Measurements from ENCODE around the gene PROS1.
"Not testable (repeated sequence)": the region's sequence is repeated elsewhere in the genome, so short reads cannot be mapped to it uniquely, and the experiment has no call there.

Gene PROS1

DNA sequence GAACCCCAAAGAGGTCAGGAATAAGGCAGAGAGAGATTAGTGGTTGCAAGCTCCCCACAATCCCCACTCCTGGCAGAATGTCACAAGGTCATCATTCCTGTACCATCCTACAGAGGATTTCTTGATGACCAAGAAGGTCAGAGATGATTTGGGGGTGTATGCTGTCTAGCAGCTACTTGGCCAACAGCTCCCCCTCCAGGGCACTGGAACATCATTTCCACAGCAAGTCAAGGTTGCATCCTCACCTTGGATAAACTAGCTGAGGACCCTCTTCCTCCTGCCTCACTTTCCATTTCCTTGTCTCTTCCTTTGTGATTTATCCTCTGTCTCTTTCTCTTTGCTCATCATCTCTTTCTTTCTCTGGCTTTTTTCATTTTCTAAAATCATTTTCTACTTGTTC, 106.3 kb downstream of the PROS1 start:
- Histone ChIP-seq H3K4me2 (ENCODE audit: low read length) (no peak overlapping the region), H3K9ac (ENCODE audit: low read length) (no peak overlapping the region), H3K4me3 (ENCODE audit: low read depth, low read length, poor library complexity, severe bottlenecking) (no peak overlapping the region), H3K27ac (ENCODE audit: low read depth, low read length, poor library complexity, severe bottlenecking) (no peak overlapping the region), H3K36me3 (ENCODE audit: insufficient read depth, low read length) (no peaks in the 10 kb centered on the region), H3K9me2 (ENCODE audit: low read depth, low read length) (no peaks in the 10 kb centered on the region), H3K79me2 (ENCODE audit: insufficient read depth, low read length) (no peaks in the 10 kb centered on the region), H3K9me3 (ENCODE audit: low read length) (no peaks in the 10 kb centered on the region), H4K20me1 (ENCODE audit: insufficient read depth, low read length) (no peaks in the 10 kb centered on the region), H2AFZ (ENCODE audit: low read length) (no peak overlapping the region), H3K27me3 (ENCODE audit: insufficient read depth, low read length) (no peaks in the 10 kb centered on the region), H3F3A (ENCODE audit: insufficient read depth, low read length) (no peaks in the 10 kb centered on the region), H3K4me1 (ENCODE audit: insufficient read depth, low read length, severe bottlenecking) (no peaks in the 10 kb centered on the region)
- TF ChIP-seq EZH2 (IDR thresholded peaks at IDR 0.05; ENCODE audit: borderline replicate concordance, low read length), result no peak
- TF ChIP-seq, protein P1, sequence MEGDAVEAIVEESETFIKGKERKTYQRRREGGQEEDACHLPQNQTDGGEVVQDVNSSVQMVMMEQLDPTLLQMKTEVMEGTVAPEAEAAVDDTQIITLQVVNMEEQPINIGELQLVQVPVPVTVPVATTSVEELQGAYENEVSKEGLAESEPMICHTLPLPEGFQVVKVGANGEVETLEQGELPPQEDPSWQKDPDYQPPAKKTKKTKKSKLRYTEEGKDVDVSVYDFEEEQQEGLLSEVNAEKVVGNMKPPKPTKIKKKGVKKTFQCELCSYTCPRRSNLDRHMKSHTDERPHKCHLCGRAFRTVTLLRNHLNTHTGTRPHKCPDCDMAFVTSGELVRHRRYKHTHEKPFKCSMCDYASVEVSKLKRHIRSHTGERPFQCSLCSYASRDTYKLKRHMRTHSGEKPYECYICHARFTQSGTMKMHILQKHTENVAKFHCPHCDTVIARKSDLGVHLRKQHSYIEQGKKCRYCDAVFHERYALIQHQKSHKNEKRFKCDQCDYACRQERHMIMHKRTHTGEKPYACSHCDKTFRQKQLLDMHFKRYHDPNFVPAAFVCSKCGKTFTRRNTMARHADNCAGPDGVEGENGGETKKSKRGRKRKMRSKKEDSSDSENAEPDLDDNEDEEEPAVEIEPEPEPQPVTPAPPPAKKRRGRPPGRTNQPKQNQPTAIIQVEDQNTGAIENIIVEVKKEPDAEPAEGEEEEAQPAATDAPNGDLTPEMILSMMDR (IDR thresholded peaks at IDR 0.05; ENCODE audit: low read length), result peak; percentile 16; the same call in 1 of the 2 replicates

DNA sequence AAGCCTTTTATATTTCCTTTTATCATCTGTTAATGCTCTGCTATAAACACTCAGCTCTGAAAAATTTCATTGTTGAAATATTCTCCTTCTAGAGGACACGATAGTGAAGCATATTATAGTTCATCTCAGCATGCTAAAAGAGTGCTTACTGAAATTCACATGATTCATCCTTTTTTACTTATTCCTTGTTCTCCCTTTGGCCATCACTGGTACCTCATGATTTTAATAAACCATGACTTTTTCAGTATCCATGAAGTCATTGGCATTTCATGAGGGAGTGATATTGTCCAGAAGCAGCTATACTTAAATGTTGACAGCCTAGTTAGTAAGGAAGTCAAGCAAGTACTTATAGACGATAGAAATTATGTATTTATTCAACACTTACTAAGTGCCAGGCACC, 112.7 kb downstream of the PROS1 start:
- no peaks in the 10 kb centered on the region for H4K20me1 ChIP-seq (ENCODE audit: insufficient read depth, low read length)
- H3K9me3 ChIP-seq (ENCODE audit: low read length), result no peaks in the 10 kb centered on the region
- H3K4me3 ChIP-seq (ENCODE audit: low read depth, low read length, poor library complexity, severe bottlenecking), result no peak overlapping the region
- H3K36me3 ChIP-seq (ENCODE audit: insufficient read depth, low read length), result no peaks in the 10 kb centered on the region
- H3K27me3 ChIP-seq (ENCODE audit: insufficient read depth, low read length), result no peaks in the 10 kb centered on the region
- no peaks in the 10 kb centered on the region for H3F3A ChIP-seq (ENCODE audit: insufficient read depth, low read length)
- H2AFZ ChIP-seq (ENCODE audit: low read length), result no peak overlapping the region
- no peak overlapping the region for H3K9ac ChIP-seq (ENCODE audit: low read length)
- no peaks in the 10 kb centered on the region for H3K4me1 ChIP-seq (ENCODE audit: insufficient read depth, low read length, severe bottlenecking)
- no peaks in the 10 kb centered on the region for H3K79me2 ChIP-seq (ENCODE audit: insufficient read depth, low read length)
- H3K4me2 ChIP-seq (ENCODE audit: low read length), result no peak overlapping the region
- no peaks in the 10 kb centered on the region for H3K9me2 ChIP-seq (ENCODE audit: low read depth, low read length)
- no peak overlapping the region for H3K27ac ChIP-seq (ENCODE audit: low read depth, low read length, poor library complexity, severe bottlenecking)
- TF ChIP-seq, protein P1 (IDR thresholded peaks at IDR 0.05; ENCODE audit: low read length), result no peak
- no peak for TF ChIP-seq EZH2 (IDR thresholded peaks at IDR 0.05; ENCODE audit: borderline replicate concordance, low read length)

DNA sequence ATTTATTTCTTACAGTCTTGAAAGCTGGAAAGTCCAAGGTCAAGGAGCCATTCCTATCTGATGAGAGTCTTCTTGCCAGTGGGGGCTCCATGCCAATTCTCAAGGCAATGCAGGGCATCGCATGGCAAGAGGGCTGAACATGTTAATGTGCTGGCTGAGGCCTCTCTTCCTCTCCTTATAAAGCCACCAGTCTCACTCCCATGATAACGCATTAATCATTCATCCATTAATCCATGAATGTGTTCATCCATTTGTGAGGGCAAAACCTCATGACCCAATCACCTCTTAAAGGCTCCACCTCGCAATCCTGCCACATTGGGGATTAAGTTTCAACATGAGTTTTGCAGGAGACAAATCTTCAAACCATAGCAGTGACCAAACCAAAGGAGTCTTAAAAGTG, 118.3 kb downstream of the PROS1 start:
- Histone ChIP-seq H3K27ac (ENCODE audit: low read depth, low read length, poor library complexity, severe bottlenecking) (no peak overlapping the region), H3K79me2 (ENCODE audit: insufficient read depth, low read length) (no peaks in the 10 kb centered on the region), H3K4me2 (ENCODE audit: low read length) (no peak overlapping the region), H3K4me1 (ENCODE audit: insufficient read depth, low read length, severe bottlenecking) (no peaks in the 10 kb centered on the region), H3K9me3 (ENCODE audit: low read length) (no peaks in the 10 kb centered on the region), H3K9me2 (ENCODE audit: low read depth, low read length) (no peaks in the 10 kb centered on the region), H3K9ac (ENCODE audit: low read length) (no peak overlapping the region), H4K20me1 (ENCODE audit: insufficient read depth, low read length) (no peaks in the 10 kb centered on the region), H2AFZ (ENCODE audit: low read length) (no peak overlapping the region), H3K27me3 (ENCODE audit: insufficient read depth, low read length) (no peaks in the 10 kb centered on the region), H3K36me3 (ENCODE audit: insufficient read depth, low read length) (no peaks in the 10 kb centered on the region), H3K4me3 (ENCODE audit: low read depth, low read length, poor library complexity, severe bottlenecking) (no peak overlapping the region), H3F3A (ENCODE audit: insufficient read depth, low read length) (no peaks in the 10 kb centered on the region)
- TF ChIP-seq, protein P1 (IDR thresholded peaks at IDR 0.05; ENCODE audit: low read length), result no peak
- no peak for TF ChIP-seq EZH2 (IDR thresholded peaks at IDR 0.05; ENCODE audit: borderline replicate concordance, low read length)

DNA sequence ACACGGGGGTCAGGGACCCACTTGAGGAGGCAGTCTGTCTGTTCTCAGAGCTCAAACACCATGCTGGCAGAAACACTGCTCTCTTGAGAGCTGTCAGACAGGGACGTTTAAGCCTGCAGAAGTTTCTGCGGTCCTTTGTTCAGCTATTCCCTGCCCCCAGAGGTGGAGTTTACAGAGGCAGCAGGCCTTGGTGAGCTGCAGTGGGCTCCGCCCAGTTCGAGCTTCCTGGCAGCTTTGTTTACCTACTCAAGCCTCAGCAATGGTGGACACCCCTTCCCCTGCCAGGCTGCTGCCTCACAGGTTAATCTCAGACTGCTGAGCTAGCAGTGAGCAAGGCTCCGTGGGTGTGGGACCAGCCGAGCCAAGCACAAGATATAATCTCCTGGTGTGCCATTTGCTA, 121.5 kb downstream of the PROS1 start:
- not testable (repeated sequence) for H3K4me1 ChIP-seq (ENCODE audit: insufficient read depth, low read length, severe bottlenecking); H3K36me3 ChIP-seq (ENCODE audit: insufficient read depth, low read length); H3F3A ChIP-seq (ENCODE audit: insufficient read depth, low read length); H3K79me2 ChIP-seq (ENCODE audit: insufficient read depth, low read length); H3K9ac ChIP-seq (ENCODE audit: low read length); H3K4me3 ChIP-seq (ENCODE audit: low read depth, low read length, poor library complexity, severe bottlenecking); H3K9me2 ChIP-seq (ENCODE audit: low read depth, low read length); H3K9me3 ChIP-seq (ENCODE audit: low read length); H4K20me1 ChIP-seq (ENCODE audit: insufficient read depth, low read length); H3K4me2 ChIP-seq (ENCODE audit: low read length); H3K27ac ChIP-seq (ENCODE audit: low read depth, low read length, poor library complexity, severe bottlenecking); H3K27me3 ChIP-seq (ENCODE audit: insufficient read depth, low read length); H2AFZ ChIP-seq (ENCODE audit: low read length)
